ENCODE measurements around the gene ZNF462. TPM values are rescaled to one million over a fixed set of nuclear protein-coding genes. Genes with fewer than 3 reads are reported as not detected.

ZNF462 gene
- total RNA-seq, 2 experiments from 2014 or later = 1.1 to 1.3 TPM

- Mint-ChIP-seq H3K27ac (no peak overlapping the region), H3K36me3 (ENCODE audit: low read depth) (no peaks in the 10 kb centered on the region), H3K9me3 (no peaks in the 10 kb centered on the region), H3K27me3 (no peaks in the 10 kb centered on the region), H3K4me1 (ENCODE audit: low read depth) (peaks cover 28% of the 10 kb centered on the region), H3K4me3 (no peak overlapping the region)
- H3K4me3 ChIP-seq (ENCODE audit: low read length) = no peak overlapping the region
- H3K27ac ChIP-seq (ENCODE audit: low read depth in 1 of 2, low read length in 2 of 2) = no peak overlapping the region
- DNase-seq (no peak), ATAC-seq (ENCODE audit: poor library complexity) (no peak)
- H3K9me3 ChIP-seq (ENCODE audit: control insufficient read depth in 1 of 2, insufficient read depth in 1 of 2, low read length in 2 of 2) = no peaks in the 10 kb centered on the region
- no peaks in the 10 kb centered on the region for H3K4me1 ChIP-seq (ENCODE audit: insufficient read depth, low read length)
- no peaks in the 10 kb centered on the region for H3K36me3 ChIP-seq (ENCODE audit: insufficient read depth, low read length)
- no peaks in the 10 kb centered on the region for H3K27me3 ChIP-seq (ENCODE audit: control insufficient read depth in 1 of 2, insufficient read depth in 2 of 2, low read length in 2 of 2)
- intact Hi-C loops (cut with DNase I, micrococcal nuclease) = no loop called here
- POLR2A ChIA-PET = no interaction called here
- CTCF ChIA-PET = no interaction called here
- no peak for TF ChIP-seq CTCF (IDR thresholded peaks at IDR 0.05)
Measured at GRCh38 chr9:106962122-106962521, 99.2 kb downstream of the ZNF462 start.

- ChIA-PET POLR2A (no interaction called here), CTCF (no interaction called here)
- no peak for DNase-seq
- Histone ChIP-seq H3K9me3 (ENCODE audit: control insufficient read depth in 1 of 2, insufficient read depth in 1 of 2, low read length in 2 of 2) (no peaks in the 10 kb centered on the region), H3K27ac (ENCODE audit: low read depth in 1 of 2, low read length in 2 of 2) (no peak overlapping the region), H3K36me3 (ENCODE audit: insufficient read depth, low read length) (no peaks in the 10 kb centered on the region), H3K4me1 (ENCODE audit: insufficient read depth, low read length) (no peaks in the 10 kb centered on the region), H3K27me3 (ENCODE audit: control insufficient read depth in 1 of 2, insufficient read depth in 2 of 2, low read length in 2 of 2) (no peaks in the 10 kb centered on the region), H3K4me3 (ENCODE audit: low read length) (no peak overlapping the region)
- intact Hi-C loops (cut with DNase I, micrococcal nuclease) = no loop called here
- TF ChIP-seq CTCF (IDR thresholded peaks at IDR 0.05) = no peak
- H3K4me3 Mint-ChIP-seq = no peak overlapping the region
- no peaks in the 10 kb centered on the region for H3K27me3 Mint-ChIP-seq
- peaks cover 28% of the 10 kb centered on the region for H3K4me1 Mint-ChIP-seq (ENCODE audit: low read depth)
- H3K27ac Mint-ChIP-seq = no peak overlapping the region
- ATAC-seq (ENCODE audit: poor library complexity) = no peak
- no peaks in the 10 kb centered on the region for H3K9me3 Mint-ChIP-seq
- no peaks in the 10 kb centered on the region for H3K36me3 Mint-ChIP-seq (ENCODE audit: low read depth)
Measured at GRCh38 chr9:106962615-106963363, 99.8 kb downstream of the ZNF462 start.

- Histone ChIP-seq H3K4me3 (ENCODE audit: low read length) (no peak overlapping the region), H3K27me3 (ENCODE audit: control insufficient read depth in 1 of 2, insufficient read depth in 2 of 2, low read length in 2 of 2) (no peaks in the 10 kb centered on the region), H3K27ac (ENCODE audit: low read depth in 1 of 2, low read length in 2 of 2) (no peak overlapping the region), H3K4me1 (ENCODE audit: insufficient read depth, low read length) (no peaks in the 10 kb centered on the region), H3K9me3 (ENCODE audit: control insufficient read depth in 1 of 2, insufficient read depth in 1 of 2, low read length in 2 of 2) (no peaks in the 10 kb centered on the region), H3K36me3 (ENCODE audit: insufficient read depth, low read length) (no peaks in the 10 kb centered on the region)
- H3K4me1 Mint-ChIP-seq (ENCODE audit: low read depth) = peaks cover 28% of the 10 kb centered on the region
- intact Hi-C loops (cut with DNase I, micrococcal nuclease) = no loop called here
- POLR2A ChIA-PET = no interaction called here
- no peaks in the 10 kb centered on the region for H3K36me3 Mint-ChIP-seq (ENCODE audit: low read depth)
- ATAC-seq (ENCODE audit: poor library complexity) (no peak), DNase-seq (no peak)
- H3K4me3 Mint-ChIP-seq = no peak overlapping the region
- CTCF ChIA-PET = no interaction called here
- H3K27me3 Mint-ChIP-seq = no peaks in the 10 kb centered on the region
- H3K27ac Mint-ChIP-seq = no peak overlapping the region
- H3K9me3 Mint-ChIP-seq = no peaks in the 10 kb centered on the region
- TF ChIP-seq CTCF (IDR thresholded peaks at IDR 0.05) = no peak
Measured at GRCh38 chr9:106963684-106964083, 100.7 kb downstream of the ZNF462 start.
